Right lung (tissue), 5 donors: Measurements from ENCODE around the gene RET. TPM values are rescaled to one million over a fixed set of nuclear protein-coding genes. Genes with fewer than 3 reads are reported as not detected.

Experiments used
- DNase-seq, 2 donors: peaks; one replicate each; pipeline ENCODE4 v3.0.0-alpha.2; 2013
- polyA plus RNA-seq, 5 donors: library from polyadenylated mRNA; unstranded; fragments of 120-200 nt; gene quantifications; one replicate each; pipeline versions ENCODE4 v1.2.1 to v1.2.3, GENCODE V29; 2013; ENCODE audit warnings: inconsistent platforms in 1 of 5, low replicate concordance in 1 of 5; ENCODE audit not compliant: insufficient read length in 5 of 5, insufficient read depth in 1 of 5

Gene RET
- polyA plus RNA-seq, 5 donors, result 1.5 to 2.8 (median 2.0) TPM

DNA sequence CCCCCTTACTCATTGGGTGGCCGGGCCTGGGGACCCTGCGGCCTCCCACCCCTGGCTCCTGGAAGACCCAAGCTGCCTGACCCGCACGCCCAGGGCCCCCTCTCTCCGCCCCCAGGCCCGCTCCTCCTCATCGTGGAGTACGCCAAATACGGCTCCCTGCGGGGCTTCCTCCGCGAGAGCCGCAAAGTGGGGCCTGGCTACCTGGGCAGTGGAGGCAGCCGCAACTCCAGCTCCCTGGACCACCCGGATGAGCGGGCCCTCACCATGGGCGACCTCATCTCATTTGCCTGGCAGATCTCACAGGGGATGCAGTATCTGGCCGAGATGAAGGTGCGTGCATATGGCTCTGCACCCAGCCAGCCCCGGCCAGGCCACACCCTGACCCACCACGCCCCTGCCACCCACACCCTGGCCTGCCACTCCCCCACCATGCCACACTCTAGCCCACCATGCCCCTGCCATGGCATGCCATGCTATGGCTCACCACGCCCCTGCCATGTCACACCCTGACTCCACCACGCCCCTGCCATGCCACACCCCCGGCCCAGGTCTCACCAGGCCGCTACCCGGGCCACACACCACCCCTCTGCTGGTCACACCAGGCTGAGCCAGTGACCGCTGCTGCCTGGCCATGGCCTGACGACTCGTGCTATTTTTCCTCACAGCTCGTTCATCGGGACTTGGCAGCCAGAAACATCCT is 42.7 kb downstream of the RET start:
- no peak for DNase-seq

- no peak for DNase-seq
These were observed 43.5 kb downstream of the RET start for GRCh38 chr10:43120116-43120928.

DNA sequence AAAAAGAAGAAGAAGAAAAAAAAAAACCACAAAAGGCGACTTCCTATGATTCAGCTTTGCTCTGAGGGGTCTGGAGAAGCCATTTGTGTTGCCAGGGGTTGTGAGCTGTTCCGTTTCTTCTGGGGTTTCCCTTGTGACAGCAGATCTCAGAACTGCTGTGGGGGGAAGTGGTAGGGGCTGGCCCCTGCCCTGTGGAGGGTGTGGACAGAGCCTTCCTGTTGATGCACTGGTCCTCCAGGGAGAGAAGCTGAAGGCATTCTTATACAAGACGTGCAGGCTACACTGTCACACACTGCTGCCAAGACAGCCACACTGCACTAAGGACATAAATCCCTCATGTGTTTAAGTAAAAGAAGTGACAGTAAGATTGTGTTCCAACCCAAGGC is 44.1 kb downstream of the RET start:
- no peak for DNase-seq

DNA sequence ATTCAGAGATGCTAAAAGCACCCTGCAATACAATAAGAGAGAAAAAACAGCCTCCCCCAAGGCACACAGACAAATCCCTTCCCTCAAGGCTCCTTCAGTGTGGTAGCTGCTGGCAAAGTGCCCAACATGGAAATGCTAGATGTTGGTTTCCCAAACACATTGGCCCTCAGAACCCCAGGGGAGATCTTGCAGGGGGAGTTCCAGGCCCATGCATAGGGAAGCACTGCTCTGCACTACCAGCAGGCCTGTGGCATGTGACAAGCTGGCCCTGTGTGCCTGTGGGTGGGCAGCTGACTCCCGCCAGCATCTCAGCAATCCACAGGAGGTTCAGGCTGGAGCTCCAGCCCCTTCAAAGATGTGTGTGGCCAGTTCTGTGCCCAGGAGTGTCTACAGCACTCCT is 44.6 kb downstream of the RET start:
- DNase-seq, result no peak

GRCh38 chr10:43122096-43122495 is 45.2 kb downstream of the RET start:
- no peak for DNase-seq

GRCh38 chr10:43122826-43123225 is 46.0 kb downstream of the RET start:
- no peak for DNase-seq

DNA sequence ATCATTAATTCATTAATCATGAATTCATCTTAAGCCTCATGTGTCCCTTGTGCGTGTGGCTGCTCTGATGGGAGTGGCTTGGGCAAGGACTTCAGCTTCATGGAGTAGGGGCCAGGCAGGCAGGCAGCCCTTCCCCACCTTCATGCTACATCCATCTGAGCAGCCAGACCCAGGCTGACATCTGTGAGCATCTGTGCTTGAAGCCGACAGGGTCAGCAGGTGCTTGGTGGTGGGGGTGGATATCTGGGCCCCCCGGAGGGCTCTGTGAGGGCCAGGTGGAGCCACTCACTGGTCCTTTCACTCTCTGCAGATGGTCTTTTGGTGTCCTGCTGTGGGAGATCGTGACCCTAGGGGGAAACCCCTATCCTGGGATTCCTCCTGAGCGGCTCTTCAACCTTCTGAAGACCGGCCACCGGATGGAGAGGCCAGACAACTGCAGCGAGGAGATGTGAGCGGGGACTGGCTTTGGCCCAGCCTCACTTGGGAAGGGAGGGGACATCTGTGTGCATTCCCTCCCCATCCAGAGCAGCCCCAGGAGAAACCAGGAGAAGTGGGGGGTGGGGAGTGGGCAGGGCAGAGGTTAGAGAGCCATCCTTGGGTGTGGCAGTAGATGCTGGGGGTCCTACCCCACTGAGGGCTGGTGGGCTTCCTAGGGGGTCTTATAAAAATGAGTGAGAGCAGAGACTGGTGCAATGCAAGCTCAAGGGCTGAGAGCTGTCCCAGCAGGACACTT is 46.7 kb downstream of the RET start:
- DNase-seq, result no peak

DNA sequence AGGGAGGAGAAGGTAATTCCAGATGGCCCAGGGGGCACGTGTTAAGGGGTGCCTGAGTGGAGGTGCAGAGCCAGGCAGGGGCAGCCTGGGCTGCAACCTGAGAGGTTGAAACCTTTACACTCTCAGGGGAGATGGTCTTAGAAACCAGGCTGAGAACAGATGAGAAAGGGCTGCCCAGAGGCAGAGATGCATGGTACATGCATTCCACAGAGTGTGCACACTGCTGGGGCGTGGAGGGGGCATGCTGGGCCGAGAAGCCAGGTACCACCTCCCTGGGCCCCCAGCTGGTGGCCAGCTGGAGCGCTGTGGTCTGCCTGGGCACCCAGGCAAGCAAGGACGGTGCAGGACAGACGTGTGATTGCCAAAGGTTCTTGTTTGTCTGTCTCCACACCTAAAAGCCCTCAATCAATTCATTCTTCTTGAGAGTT is 47.2 kb downstream of the RET start:
- DNase-seq, result no peak

DNA sequence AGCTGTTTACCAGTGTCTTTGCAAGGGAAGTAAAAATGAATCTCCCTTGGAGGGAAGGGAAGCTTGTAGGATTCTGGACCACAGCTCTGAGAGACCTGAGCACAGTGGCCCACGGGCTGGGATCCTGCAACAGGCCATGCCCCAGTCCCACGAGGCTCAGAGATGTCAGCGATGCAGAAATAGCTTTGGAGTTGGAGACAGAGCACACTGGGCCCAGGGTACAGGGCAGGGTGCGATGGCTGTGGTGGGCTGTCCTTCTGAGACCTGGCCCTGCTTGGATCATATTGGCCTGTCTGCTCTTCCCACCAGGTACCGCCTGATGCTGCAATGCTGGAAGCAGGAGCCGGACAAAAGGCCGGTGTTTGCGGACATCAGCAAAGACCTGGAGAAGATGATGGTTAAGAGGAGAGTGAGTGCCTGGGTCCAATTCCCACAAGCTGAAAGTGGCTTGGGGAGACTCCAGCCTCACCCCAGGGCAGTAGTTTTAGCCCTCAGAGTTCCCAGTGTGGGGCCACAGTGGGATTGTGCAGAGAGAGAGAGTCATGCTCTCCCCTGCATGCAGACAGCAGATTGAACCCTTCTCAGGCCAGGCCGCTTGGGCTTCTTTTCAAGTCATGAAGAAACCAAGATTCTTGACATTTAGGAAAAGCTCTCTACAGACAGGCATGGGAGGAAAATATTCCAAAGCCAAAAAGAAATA is 47.9 kb downstream of the RET start:
- no peak for DNase-seq

DNA sequence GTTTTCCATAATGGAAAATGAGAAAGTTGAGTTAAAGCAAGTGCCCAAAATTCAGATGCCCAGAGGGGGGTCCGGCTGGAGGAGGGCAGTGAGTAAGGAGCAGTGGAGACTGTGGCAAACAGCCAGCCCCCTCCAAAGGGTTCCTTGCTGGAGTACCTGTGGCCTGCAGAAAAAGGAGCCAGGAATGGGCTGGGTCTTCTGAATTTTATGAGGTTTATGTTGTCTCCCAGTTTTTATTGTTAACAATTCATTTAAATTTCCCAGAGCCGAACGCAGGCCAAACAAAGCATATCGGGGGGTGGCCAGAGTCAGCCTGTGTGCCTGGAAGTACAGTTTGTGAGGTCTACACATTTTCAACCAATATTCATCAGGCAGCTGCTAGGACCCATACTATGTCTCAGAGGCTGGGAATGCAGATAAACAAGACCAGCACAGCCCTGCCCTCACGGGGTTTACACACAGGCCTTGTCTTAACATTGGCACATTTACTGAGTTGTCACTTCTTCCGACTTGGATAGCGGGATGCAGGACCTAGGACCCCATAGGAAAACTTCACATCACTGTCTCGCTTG is 48.5 kb downstream of the RET start:
- DNase-seq, result no peak

DNA sequence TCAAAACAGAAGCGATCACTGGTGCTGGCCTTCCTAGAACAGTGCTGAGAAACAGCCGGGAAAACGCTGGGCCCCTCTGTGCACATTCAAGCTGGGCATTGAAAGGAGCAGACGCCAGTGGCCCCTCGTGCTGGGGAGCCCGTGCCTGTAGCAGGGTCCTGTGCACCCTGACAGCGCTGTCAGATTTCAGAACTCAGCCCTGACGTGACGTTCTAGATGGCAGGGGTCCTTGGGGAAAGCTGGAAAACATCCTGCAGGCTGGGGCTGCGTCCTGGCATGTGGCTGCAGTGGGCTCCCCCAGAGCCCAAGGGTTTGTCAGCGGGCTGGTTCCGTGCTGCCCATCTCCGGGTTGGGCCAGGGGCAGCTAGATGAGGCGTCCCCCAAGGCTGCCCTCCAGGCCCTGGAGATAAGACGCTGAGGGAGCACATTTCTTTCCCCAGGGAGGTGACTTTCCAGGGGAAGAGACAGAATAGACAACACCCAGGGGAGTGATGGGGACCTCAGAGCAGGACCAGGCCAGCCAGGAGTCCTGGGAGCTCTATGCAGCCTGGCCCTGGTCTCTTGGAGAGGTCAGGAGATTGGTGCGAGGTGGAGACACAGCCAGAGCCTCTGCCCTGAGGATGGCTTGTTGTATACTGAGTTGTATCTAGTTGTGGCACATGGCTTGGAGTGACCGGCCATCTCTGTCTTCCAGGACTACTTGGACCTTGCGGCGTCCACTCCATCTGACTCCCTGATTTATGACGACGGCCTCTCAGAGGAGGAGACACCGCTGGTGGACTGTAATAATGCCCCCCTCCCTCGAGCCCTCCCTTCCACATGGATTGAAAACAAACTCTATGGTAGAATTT is 49.2 kb downstream of the RET start:
- DNase-seq, result no peak

DNA sequence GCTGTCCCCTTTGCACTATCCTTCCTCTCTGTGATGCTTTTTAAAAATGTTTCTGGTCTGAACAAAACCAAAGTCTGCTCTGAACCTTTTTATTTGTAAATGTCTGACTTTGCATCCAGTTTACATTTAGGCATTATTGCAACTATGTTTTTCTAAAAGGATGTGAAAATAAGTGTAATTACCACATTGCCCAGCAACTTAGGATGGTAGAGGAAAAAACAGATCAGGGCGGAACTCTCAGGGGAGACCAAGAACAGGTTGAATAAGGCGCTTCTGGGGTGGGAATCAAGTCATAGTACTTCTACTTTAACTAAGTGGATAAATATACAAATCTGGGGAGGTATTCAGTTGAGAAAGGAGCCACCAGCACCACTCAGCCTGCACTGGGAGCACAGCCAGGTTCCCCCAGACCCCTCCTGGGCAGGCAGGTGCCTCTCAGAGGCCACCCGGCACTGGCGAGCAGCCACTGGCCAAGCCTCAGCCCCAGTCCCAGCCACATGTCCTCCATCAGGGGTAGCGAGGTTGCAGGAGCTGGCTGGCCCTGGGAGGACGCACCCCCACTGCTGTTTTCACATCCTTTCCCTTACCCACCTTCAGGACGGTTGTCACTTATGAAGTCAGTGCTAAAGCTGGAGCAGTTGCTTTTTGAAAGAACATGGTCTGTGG is 50.0 kb downstream of the RET start:
- DNase-seq, result no peak

DNA sequence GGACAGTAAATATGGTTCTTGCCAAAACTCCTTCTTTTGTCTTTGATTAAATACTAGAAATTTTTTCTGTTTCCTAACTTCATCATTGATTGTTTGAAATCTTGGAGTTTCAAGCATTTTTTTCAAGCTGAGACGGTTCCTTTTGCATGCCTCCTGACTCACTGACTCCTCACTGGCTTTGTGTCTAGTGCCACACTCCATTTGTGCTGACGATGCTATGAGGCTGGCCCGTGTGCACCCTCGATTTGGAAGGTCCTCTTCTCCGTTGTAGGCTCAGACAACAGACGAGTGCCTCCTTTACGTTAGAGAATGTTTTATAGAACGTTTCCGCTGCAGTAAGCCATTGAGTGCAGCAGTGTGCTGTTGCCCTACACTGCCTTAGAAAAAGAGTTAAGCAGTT is 50.6 kb downstream of the RET start:
- DNase-seq, result no peak

DNA sequence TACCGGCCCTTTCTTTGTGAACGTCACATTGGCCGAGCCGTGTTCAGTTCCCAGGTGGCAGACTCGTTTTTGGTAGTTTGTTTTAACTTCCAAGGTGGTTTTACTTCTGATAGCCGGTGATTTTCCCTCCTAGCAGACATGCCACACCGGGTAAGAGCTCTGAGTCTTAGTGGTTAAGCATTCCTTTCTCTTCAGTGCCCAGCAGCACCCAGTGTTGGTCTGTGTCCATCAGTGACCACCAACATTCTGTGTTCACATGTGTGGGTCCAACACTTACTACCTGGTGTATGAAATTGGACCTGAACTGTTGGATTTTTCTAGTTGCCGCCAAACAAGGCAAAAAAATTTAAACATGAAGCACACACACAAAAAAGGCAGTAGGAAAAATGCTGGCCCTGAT is 51.5 kb downstream of the RET start:
- DNase-seq, result no peak

- no peak for DNase-seq
These were observed 52.3 kb downstream of the RET start for GRCh38 chr10:43128958-43129706.

GRCh38 chr10:43130770-43131171 is 53.9 kb downstream of the RET start:
- DNase-seq, result no peak

DNA sequence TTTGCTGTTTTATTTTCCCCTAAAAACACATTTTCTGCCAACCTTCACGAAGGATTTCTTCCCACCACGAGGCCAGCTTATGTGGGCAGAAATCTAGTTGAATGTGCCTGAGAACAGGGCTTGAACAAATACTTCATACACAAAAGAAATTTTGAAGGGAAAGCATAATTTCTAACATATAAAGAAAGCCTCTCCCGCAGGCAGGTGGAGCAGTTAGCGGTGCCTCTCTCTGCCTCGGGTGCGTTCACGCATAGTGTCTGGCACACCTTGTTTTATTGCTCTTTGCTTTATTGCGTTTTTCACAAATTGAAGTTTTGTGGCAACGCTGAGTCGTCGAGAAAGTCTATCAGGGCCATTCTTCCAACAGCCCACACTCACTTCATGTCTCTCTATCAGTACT is 54.4 kb downstream of the RET start:
- no peak for DNase-seq

GRCh38 chr10:43131906-43132305 is 55.0 kb downstream of the RET start:
- no peak for DNase-seq
